ENCODE measurements around the gene OR6C2.

GRCh38 chr12:55416961-55417360 is 26.9 kb upstream of the OR6C2 start:
- no peak for TF ChIP-seq CTCF (IDR thresholded peaks at IDR 0.05 in 4 of 5, conservative IDR thresholded peaks at IDR 0.05 in 1 of 5)
- TF ChIP-seq POLR2A (IDR thresholded peaks at IDR 0.05) = no peak

Data from gastrocnemius medialis (tissue), 4 donors.